GM12864 (cell line): ENCODE measurements around the gene CFLAR.
"Not testable (repeated sequence)": the region's sequence is repeated elsewhere in the genome, so short reads cannot be mapped to it uniquely, and the experiment has no call there.

Source experiments
- DNase-seq: peaks from one replicate; pipeline ENCODE4 v3.0.0-alpha.2; 2011; ENCODE audit warnings: low read depth
- H3K4me3 ChIP-seq: 2 replicates; pipeline ENCODE4 v1.5.1; 2011; ENCODE audit warnings: mild to moderate bottlenecking, low read depth, low read length, control low read depth
- CTCF ChIP-seq: IDR thresholded peaks from 2 replicates; pipeline ENCODE4 v1.5.1; 2011; ENCODE audit warnings: low read depth, mild to moderate bottlenecking, moderate library complexity, low read length, control low read depth, inconsistent platforms; ENCODE audit errors: missing control alignments

Gene CFLAR

GRCh38 chr2:201149064-201149820 is 33.3 kb downstream of the CFLAR start:
- no peak for DNase-seq
- no peak overlapping the region for H3K4me3 ChIP-seq
- no peak for TF ChIP-seq CTCF

GRCh38 chr2:201149821-201150165 is 33.8 kb downstream of the CFLAR start:
- not testable (repeated sequence) for H3K4me3 ChIP-seq, DNase-seq

- no peak for DNase-seq
- TF ChIP-seq CTCF: no peak
- H3K4me3 ChIP-seq: no peak overlapping the region
Measured at GRCh38 chr2:201150454-201151020, 34.6 kb downstream of the CFLAR start.

DNA sequence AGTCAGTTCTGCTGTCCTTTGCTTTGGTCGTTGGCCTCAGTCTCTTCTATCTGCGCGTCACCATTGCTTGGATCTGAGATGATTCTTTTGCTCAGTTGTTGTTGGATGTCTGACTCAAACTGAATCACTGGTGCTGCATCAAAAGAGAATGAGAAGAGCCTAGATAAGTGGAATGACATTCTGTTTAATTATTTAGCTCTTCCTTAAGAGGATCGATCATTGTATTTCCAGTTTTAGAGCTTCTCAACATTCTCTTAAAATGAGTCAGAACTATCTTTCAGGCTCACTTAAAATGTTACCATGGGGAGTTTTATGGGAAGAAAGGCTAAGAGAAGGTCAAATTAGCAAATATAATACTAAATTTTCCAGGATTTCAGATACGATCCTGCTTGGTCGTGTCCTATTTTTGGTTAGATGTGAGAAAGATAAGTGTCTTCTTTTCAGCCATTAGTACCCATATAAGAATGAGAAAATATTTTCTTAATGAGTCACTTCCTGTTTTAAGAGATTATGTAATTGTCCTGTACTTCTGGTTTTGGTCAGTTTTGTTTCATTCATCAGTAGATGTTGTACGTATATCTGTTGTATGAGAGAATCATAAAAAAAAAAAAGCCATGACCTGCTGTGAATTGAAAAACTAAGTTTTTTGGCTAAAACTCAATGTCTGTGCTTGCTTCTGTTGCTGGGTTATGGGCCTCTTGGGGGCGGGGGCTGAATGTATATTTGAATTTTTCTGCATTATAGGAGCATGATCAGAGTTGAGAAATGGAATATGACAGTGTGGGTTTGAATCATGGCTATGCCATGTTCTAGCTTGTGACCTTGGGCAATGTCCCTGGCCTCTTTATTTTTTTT is 35.4 kb downstream of the CFLAR start:
- no peak for TF ChIP-seq CTCF
- no peak for DNase-seq

GRCh38 chr2:201152517-201152916 is 36.6 kb downstream of the CFLAR start:
- DNase-seq: no peak
- no peak for TF ChIP-seq CTCF
- no peak overlapping the region for H3K4me3 ChIP-seq

More for the DNA sequence above, 35.4 kb downstream of the CFLAR start:
- no peak overlapping the region for H3K4me3 ChIP-seq

DNA sequence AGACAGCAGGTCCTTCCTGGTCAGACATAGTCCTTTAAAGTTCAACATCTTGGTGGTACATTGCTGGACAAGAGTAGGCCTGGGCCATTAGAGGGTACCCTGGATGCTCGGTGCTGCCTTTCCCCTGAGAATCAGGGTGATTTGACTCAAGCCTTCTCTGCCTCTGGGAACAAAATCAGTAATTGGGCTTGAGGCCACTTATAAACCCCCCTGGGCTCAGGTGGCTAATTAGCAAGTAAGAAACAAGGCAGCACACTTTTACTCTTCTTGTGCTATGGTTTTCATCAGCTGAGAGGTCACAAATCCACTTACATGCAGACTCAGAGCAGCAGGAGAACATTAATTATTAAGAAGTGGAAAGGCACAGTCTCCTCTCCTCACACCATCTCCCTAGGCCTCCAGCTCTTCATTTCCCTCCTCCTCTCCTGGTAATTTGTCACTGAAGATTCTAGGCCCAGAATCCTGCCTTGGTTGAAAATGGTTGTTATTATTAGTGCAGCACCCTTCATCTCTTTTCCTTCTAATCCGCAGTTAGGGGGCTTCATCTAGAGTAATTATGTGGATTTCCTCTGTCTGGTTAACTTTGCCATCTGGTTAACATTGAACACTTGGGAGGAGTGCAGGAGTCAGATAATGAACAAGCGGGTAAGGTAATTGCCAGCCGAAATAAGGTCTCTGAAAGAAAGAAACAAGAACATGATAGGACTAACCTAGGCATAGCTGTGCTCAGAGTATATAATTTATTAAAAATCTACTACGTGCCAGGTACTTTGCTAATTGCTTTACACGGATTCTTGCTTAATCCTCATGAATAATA is 37.2 kb downstream of the CFLAR start:
- no peak for TF ChIP-seq CTCF
- no peak for DNase-seq
- H3K4me3 ChIP-seq: no peak overlapping the region
